Loucy (cell line): ENCODE data around the gene H6PD.

Experiments used
- EZH2phosphoT487 ChIP-seq: fragments of 200-600 bp; IDR thresholded peaks from 2 replicates; pipeline ENCODE4 v1.6.1; 2018; ENCODE audit warnings: antibody characterized with exemption, mild to moderate bottlenecking, moderate library complexity, borderline replicate concordance
- TF ChIP-seq, protein P1 (sequence below): fragments of 200-600 bp; sonication (generic); conservative IDR thresholded peaks from 2 replicates; pipeline ENCODE4 v1.5.1; 2014; ENCODE audit warnings: mild to moderate bottlenecking, antibody characterized with exemption, low read length

DNA sequence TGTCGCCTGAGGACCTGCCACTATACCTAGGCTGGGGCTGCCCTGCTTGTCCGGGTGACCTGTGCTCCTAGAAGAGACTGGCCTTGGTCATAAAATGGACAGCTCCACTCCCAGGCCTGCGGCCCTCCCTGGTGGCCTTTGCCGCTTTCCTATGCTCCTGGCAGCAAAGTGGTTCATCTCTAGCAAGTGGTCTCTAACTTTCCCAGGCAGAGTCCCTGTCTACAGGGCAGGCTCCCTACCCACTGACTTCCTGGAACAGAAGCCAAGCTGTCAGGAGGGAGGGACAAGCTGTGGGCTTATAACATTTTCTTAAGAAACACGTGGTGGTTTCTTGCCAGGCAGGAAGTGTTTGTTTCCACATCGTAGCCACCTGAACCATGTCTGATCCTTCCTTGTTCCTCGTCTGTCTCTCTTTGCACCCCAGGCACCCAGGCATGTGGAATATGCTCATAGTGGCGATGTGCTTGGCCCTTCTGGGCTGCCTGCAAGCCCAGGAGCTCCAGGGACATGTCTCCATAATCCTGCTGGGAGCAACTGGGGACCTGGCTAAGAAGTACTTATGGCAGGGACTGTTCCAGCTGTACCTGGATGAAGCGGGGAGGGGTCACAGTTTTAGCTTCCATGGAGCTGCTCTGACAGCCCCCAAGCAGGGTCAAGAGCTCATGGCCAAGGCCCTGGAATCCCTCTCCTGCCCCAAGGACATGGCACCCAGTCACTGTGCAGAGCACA, 10.1 kb downstream of the H6PD start:
- TF ChIP-seq, protein P1, sequence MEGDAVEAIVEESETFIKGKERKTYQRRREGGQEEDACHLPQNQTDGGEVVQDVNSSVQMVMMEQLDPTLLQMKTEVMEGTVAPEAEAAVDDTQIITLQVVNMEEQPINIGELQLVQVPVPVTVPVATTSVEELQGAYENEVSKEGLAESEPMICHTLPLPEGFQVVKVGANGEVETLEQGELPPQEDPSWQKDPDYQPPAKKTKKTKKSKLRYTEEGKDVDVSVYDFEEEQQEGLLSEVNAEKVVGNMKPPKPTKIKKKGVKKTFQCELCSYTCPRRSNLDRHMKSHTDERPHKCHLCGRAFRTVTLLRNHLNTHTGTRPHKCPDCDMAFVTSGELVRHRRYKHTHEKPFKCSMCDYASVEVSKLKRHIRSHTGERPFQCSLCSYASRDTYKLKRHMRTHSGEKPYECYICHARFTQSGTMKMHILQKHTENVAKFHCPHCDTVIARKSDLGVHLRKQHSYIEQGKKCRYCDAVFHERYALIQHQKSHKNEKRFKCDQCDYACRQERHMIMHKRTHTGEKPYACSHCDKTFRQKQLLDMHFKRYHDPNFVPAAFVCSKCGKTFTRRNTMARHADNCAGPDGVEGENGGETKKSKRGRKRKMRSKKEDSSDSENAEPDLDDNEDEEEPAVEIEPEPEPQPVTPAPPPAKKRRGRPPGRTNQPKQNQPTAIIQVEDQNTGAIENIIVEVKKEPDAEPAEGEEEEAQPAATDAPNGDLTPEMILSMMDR: no peak
- no peak for TF ChIP-seq EZH2phosphoT487
